IMR-90 (cell line): ENCODE results near the gene RNF224.

Experiments used
- POLR2A ChIP-seq: IDR thresholded peaks from 2 replicates; pipeline ENCODE4 v1.6.1; 2012; ENCODE audit warnings: mild to moderate bottlenecking, low read depth, low read length
- RCOR1 ChIP-seq: IDR thresholded peaks from 2 replicates; pipeline ENCODE4 v1.6.1; 2012; ENCODE audit warnings: mild to moderate bottlenecking, low read length, improper control_type of control experiment; ENCODE audit not compliant: insufficient replicate concordance
- TF ChIP-seq, protein P1 (sequence below): conservative IDR thresholded peaks from 2 replicates; pipeline ENCODE4 v1.5.1; 2012; ENCODE audit warnings: mild to moderate bottlenecking, low read depth, low read length, improper control_type of control experiment

DNA sequence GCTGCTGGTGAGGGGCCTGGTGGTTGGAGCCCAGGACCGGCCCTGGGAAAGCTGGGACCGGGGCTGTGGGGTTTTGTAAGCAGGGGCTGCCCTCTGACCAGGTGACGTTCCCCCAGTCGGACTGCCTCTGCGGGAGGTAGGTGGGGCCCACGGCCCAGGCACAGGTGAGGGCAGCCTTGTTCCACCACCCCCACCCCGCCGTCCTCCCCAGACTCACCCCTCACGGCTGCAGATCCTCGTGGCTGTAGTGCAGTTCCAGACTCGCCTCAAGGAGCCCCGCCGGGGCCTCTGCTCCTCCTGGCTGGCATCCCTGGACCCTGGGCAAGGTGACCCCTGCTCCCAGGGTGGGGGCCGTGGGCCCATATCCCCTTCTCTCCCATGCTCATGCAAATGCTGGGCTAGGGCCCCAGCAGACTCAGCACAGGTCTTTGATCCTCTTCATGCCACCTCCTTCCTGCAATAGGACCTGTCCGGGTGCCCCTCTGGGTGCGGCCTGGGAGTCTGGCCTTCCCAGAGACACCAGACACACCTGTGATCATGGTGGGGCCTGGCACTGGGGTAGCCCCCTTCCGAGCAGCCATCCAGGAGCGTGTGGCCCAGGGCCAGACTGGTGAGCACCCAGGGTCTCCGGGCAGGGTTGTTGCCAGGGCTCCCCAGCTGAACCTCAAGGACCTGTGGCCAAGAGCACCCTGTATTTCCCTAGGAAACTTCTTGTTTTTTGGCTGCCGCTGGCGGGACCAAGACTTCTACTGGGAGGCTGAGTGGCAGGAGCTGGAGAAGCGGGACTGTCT lies 11.9 kb upstream of the RNF224 start:
- TF ChIP-seq, protein P1, sequence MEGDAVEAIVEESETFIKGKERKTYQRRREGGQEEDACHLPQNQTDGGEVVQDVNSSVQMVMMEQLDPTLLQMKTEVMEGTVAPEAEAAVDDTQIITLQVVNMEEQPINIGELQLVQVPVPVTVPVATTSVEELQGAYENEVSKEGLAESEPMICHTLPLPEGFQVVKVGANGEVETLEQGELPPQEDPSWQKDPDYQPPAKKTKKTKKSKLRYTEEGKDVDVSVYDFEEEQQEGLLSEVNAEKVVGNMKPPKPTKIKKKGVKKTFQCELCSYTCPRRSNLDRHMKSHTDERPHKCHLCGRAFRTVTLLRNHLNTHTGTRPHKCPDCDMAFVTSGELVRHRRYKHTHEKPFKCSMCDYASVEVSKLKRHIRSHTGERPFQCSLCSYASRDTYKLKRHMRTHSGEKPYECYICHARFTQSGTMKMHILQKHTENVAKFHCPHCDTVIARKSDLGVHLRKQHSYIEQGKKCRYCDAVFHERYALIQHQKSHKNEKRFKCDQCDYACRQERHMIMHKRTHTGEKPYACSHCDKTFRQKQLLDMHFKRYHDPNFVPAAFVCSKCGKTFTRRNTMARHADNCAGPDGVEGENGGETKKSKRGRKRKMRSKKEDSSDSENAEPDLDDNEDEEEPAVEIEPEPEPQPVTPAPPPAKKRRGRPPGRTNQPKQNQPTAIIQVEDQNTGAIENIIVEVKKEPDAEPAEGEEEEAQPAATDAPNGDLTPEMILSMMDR, result no peak
- no peak for TF ChIP-seq RCOR1
- no peak for TF ChIP-seq POLR2A
